ENCODE results near the gene USP24.
"Not testable (repeated sequence)": the region's sequence is repeated elsewhere in the genome, so short reads cannot be mapped to it uniquely, and the experiment has no call there.

The USP24 gene

DNA sequence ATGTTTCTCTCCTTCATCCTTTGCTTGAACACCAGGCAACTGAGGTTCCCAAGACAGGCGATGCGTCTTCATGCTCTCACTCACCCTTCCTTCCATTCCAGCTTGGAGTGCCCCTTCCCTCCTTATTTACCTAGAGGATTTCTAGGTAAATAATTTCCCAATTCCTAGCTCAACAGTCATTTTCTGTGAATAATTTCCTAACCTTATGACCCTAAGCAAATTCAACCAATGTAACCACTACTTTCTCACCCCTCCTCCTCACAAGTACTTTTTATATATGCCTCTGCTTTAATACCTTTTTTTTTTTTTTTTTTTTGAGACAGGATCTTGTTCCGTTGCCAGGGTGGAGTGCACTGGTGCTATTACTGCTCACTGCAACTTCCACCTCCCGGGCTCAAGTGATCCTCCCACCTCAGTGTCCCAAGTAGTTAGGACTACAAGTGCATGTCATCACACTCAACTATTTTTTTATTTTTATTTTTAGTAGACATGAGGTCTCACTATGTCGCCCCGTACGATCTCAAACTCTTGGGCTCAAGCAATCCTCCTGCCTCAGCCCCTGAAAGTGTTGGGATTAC lies 86.7 kb downstream of the USP24 start:
- Mint-ChIP-seq H3K9me3 (peaks cover 10% of the 10 kb centered on the region), H3K4me1 (ENCODE audit: low read depth) (peaks cover 23% of the 10 kb centered on the region), H3K27me3 (ENCODE audit: low read depth) (no peaks in the 10 kb centered on the region), H3K36me3 (ENCODE audit: low read depth) (peaks cover 65% of the 10 kb centered on the region), H3K27ac (peak overlapping the region; percentile 78), H3K4me3 (peak overlapping the region; percentile 12)
- DNase-seq (ENCODE audit: low spot score), result no peak

DNA sequence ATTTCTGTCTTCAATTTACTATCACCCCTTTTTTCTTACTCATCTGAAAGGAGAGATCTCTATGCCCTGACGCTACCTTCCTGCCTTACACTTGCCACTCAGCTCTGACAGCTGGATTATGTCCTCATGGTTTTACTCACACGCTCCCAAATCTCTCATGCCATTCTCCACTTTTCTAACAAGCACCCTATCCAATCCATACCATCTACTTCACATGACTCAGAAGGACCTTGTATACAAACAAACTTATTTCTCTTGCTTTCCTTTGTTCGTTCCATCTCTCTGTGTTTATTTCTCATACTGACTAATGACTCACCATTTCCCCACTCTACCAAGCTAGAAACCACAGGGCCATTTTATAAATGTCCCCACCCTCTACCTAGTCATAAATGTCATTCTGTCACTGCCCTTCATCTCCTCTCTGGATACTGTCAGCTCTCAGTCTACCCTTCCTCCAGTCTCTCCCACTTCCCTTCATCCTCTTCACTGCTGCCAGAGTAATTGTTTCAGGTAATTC lies 87.3 kb downstream of the USP24 start:
- H3K9me3 Mint-ChIP-seq, result peaks cover 10% of the 10 kb centered on the region
- no peaks in the 10 kb centered on the region for H3K27me3 Mint-ChIP-seq (ENCODE audit: low read depth)
- DNase-seq (ENCODE audit: low spot score), result peak; percentile 48
- H3K27ac Mint-ChIP-seq, result peak overlapping the region; percentile 78
- H3K36me3 Mint-ChIP-seq (ENCODE audit: low read depth), result peaks cover 70% of the 10 kb centered on the region
- H3K4me3 Mint-ChIP-seq, result peak overlapping the region; percentile 12
- H3K4me1 Mint-ChIP-seq (ENCODE audit: low read depth), result peaks cover 23% of the 10 kb centered on the region

DNA sequence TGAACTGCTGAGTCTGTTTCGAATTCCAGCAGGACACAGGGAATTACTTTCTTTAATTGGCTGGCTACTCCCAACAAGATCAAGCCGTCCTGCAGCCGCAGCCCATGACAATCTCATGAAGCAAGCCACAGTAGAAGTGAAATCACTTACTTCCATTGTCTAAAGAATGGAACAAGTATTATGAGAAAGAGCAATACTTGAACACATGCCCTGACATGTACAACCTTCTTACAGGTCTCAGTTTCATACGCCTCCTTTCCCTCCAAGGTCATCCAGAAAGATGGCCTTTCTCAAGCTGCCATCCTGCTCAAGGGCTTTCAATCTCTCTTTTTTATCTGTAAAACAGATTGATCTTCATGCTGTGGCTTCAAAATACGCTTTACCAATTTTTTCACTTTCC lies 90.7 kb downstream of the USP24 start:
- Mint-ChIP-seq H3K27ac (peak overlapping the region; percentile 12), H3K36me3 (ENCODE audit: low read depth) (peaks cover 78% of the 10 kb centered on the region), H3K9me3 (peaks cover 10% of the 10 kb centered on the region), H3K4me3 (no peak overlapping the region), H3K27me3 (ENCODE audit: low read depth) (no peaks in the 10 kb centered on the region), H3K4me1 (ENCODE audit: low read depth) (peaks cover 19% of the 10 kb centered on the region)
- DNase-seq (ENCODE audit: low spot score), result no peak

GRCh38 chr1:55120538-55120937 lies 94.6 kb downstream of the USP24 start:
- H3K27ac Mint-ChIP-seq, result no peak overlapping the region

DNA sequence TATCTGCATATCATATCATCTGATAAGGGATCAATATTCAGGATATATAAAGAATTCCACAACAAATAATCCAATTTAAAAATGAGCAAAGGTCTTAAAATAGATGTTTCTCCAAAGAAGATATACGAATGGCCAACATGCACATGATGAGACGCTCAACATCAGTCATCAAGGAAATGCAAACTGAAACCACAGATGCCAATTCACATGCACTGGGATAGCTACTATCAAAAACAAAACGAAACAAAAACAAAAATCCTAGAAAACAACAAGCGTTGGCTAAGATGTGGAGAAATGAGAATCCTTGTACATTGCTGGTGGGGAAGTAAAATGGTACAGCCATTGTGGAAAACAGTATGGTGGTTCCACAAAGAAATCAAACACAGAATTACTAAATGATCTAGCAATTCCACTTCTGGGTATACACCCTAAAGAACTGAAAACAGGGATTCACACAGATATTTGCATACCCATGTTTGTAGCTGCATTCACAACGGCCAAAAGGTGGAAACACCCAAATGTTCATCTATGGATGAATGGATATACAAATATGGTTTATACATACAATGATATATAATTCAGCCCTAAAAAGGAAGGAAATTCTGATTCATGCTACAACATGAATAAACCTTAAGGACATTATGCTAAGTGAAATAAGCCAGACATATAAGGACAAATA lies 96.4 kb downstream of the USP24 start:
- Mint-ChIP-seq H3K27ac (no peak overlapping the region), H3K36me3 (ENCODE audit: low read depth) (peaks cover 81% of the 10 kb centered on the region), H3K9me3 (peaks cover 27% of the 10 kb centered on the region), H3K4me3 (no peak overlapping the region), H3K27me3 (ENCODE audit: low read depth) (no peaks in the 10 kb centered on the region), H3K4me1 (ENCODE audit: low read depth) (peaks cover 6% of the 10 kb centered on the region)
- DNase-seq (ENCODE audit: low spot score), result no peak

More at GRCh38 chr1:55120538-55120937, 94.6 kb downstream of the USP24 start:
- Mint-ChIP-seq H3K27me3 (ENCODE audit: low read depth) (no peaks in the 10 kb centered on the region), H3K4me3 (no peak overlapping the region), H3K9me3 (peaks cover 15% of the 10 kb centered on the region), H3K4me1 (ENCODE audit: low read depth) (peaks cover 9% of the 10 kb centered on the region), H3K36me3 (ENCODE audit: low read depth) (peaks cover 82% of the 10 kb centered on the region)
- DNase-seq (ENCODE audit: low spot score), result no peak

DNA sequence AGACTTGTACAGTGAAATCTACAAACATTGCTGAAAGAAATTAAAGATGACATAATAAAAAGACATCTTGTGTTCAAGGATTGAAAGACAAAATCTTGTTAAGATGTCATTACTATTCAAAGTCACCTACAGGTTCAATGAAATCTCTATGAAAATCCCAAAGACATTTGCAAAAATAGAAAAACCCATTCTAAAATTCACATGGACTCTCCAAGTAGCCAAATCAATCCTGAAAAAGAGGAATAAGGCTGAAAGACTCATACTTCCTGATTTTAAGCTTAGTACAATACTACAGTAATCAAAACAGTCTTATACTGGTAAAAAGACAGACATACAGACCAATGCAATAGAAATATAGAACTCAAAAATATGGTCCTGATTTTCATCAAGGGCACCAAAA lies 97.2 kb downstream of the USP24 start:
- Mint-ChIP-seq H3K4me3 (no peak overlapping the region), H3K9me3 (peaks cover 35% of the 10 kb centered on the region), H3K36me3 (ENCODE audit: low read depth) (peaks cover 86% of the 10 kb centered on the region), H3K4me1 (ENCODE audit: low read depth) (peaks cover 6% of the 10 kb centered on the region), H3K27me3 (ENCODE audit: low read depth) (no peaks in the 10 kb centered on the region), H3K27ac (no peak overlapping the region)
- no peak for DNase-seq (ENCODE audit: low spot score)

- H3K27ac Mint-ChIP-seq; H3K27me3 Mint-ChIP-seq (ENCODE audit: low read depth); H3K4me1 Mint-ChIP-seq (ENCODE audit: low read depth); H3K4me3 Mint-ChIP-seq; DNase-seq (ENCODE audit: low spot score): not testable (repeated sequence)
- H3K9me3 Mint-ChIP-seq, result peaks cover 19% of the 10 kb centered on the region
- peaks cover 64% of the 10 kb centered on the region for H3K36me3 Mint-ChIP-seq (ENCODE audit: low read depth)
Observed at GRCh38 chr1:55109005-55109404, 106.2 kb downstream of the USP24 start.

- DNase-seq (ENCODE audit: low spot score), result no peak
- no peak overlapping the region for H3K4me3 Mint-ChIP-seq
- peaks cover under 1% of the 10 kb centered on the region for H3K9me3 Mint-ChIP-seq
- H3K27ac Mint-ChIP-seq, result no peak overlapping the region
- H3K4me1 Mint-ChIP-seq (ENCODE audit: low read depth), result no peaks in the 10 kb centered on the region
- no peaks in the 10 kb centered on the region for H3K27me3 Mint-ChIP-seq (ENCODE audit: low read depth)
- H3K36me3 Mint-ChIP-seq (ENCODE audit: low read depth), result peaks cover 57% of the 10 kb centered on the region
Observed at GRCh38 chr1:55107101-55107500, 108.1 kb downstream of the USP24 start.

DNA sequence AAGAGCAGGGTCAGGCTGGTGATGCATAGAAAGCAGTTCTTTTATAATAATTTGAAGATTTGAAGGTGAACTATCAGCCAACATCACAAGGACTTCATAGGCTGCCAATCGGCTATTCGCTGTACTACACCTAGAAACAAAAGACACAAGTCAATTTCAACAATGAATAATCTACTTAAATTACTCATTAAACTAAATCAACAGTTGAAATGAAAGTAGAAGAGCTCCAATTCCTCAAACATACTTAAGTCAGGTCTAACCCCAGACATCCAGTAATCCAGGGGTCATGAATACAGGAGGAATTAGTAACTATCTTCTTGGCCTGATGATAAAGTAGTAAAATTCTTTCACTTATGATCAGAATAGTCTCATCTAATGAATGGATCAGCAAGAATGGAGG lies 111.3 kb downstream of the USP24 start:
- Mint-ChIP-seq H3K4me1 (ENCODE audit: low read depth) (no peaks in the 10 kb centered on the region), H3K27me3 (ENCODE audit: low read depth) (no peaks in the 10 kb centered on the region), H3K36me3 (ENCODE audit: low read depth) (peaks cover 50% of the 10 kb centered on the region), H3K27ac (no peak overlapping the region), H3K4me3 (no peak overlapping the region), H3K9me3 (no peaks in the 10 kb centered on the region)
- no peak for DNase-seq (ENCODE audit: low spot score)

DNA sequence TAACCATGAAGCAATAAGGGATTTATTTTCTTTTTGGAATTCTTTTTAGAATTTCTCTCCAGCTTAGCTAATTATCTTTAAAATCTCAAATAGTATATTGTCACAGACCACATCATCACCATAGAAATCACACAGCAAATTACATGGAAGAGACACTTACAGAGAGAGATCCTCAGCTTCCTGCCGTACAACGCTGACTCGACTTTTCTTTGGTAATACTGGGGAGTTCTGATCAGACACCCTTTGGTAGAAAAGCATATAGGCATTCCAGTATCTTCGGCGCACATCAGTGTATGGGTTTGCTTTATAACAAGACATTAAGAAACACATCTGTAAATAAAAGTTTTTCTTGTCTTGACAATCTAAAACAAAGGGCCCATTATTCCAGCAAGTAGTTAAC lies 120.1 kb downstream of the USP24 start:
- Mint-ChIP-seq H3K4me3 (no peak overlapping the region), H3K4me1 (ENCODE audit: low read depth) (no peaks in the 10 kb centered on the region), H3K9me3 (no peaks in the 10 kb centered on the region), H3K27me3 (ENCODE audit: low read depth) (no peaks in the 10 kb centered on the region), H3K36me3 (ENCODE audit: low read depth) (peaks cover 66% of the 10 kb centered on the region), H3K27ac (no peak overlapping the region)
- DNase-seq (ENCODE audit: low spot score), result no peak

DNA sequence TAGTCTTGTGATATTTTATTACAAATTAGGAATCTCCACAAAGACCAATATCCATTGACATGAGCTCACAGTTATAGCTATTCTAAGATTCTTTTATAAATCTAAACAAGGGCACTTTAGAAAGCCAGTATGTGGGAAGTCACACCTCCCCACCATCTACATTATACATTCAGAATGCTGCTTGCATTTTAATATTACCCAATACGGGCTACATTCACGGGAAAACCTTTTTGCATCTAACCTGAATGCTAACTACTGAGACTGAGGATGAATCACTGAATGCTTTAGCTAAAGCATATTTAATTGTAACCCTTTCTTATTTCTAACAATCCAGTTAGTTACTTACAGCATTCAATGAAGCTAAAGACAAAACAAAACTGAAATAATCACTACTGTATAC lies 122.7 kb downstream of the USP24 start:
- Mint-ChIP-seq H3K27ac (no peak overlapping the region), H3K36me3 (ENCODE audit: low read depth) (peaks cover 65% of the 10 kb centered on the region), H3K9me3 (no peaks in the 10 kb centered on the region), H3K27me3 (ENCODE audit: low read depth) (no peaks in the 10 kb centered on the region), H3K4me1 (ENCODE audit: low read depth) (peaks cover 8% of the 10 kb centered on the region), H3K4me3 (no peak overlapping the region)
- DNase-seq (ENCODE audit: low spot score), result no peak

- H3K27ac Mint-ChIP-seq, result peak overlapping the region; percentile 11
- no peak for DNase-seq (ENCODE audit: low spot score)
- peaks cover 58% of the 10 kb centered on the region for H3K36me3 Mint-ChIP-seq (ENCODE audit: low read depth)
- H3K4me1 Mint-ChIP-seq (ENCODE audit: low read depth), result peaks cover 8% of the 10 kb centered on the region
- no peaks in the 10 kb centered on the region for H3K27me3 Mint-ChIP-seq (ENCODE audit: low read depth)
- no peak overlapping the region for H3K4me3 Mint-ChIP-seq
- H3K9me3 Mint-ChIP-seq, result no peaks in the 10 kb centered on the region
Observed at GRCh38 chr1:55089683-55090082, 125.5 kb downstream of the USP24 start.

GRCh38 chr1:55088413-55088812 lies 126.8 kb downstream of the USP24 start:
- H3K27me3 Mint-ChIP-seq (ENCODE audit: low read depth), result no peaks in the 10 kb centered on the region
- no peak for DNase-seq (ENCODE audit: low spot score)
- no peaks in the 10 kb centered on the region for H3K9me3 Mint-ChIP-seq
- H3K4me3 Mint-ChIP-seq, result no peak overlapping the region
- H3K27ac Mint-ChIP-seq, result peak overlapping the region; percentile 7
- peaks cover 59% of the 10 kb centered on the region for H3K36me3 Mint-ChIP-seq (ENCODE audit: low read depth)
- peaks cover 8% of the 10 kb centered on the region for H3K4me1 Mint-ChIP-seq (ENCODE audit: low read depth)

DNA sequence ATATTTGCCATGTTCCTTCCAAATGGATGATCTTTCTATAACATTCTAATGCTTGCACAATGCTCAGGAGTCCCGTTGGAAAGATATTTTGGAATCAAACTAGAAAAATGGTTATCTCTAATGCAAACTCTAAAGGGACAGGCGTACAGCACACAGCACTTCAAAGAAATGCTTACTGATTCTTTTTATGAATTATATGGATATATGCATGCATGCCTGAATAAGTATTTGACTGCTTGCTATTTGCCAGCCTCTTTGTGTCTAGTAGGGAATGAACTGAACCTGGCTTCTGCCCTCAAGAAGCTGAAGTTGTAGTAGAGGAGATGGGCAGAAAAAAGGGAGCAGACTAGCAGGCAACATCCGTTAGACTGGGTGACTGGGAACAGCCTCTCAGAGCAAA lies 127.7 kb downstream of the USP24 start:
- Mint-ChIP-seq H3K4me3 (no peak overlapping the region), H3K4me1 (ENCODE audit: low read depth) (peaks cover 8% of the 10 kb centered on the region), H3K9me3 (no peaks in the 10 kb centered on the region), H3K27me3 (ENCODE audit: low read depth) (no peaks in the 10 kb centered on the region), H3K36me3 (ENCODE audit: low read depth) (peaks cover 60% of the 10 kb centered on the region), H3K27ac (no peak overlapping the region)
- DNase-seq (ENCODE audit: low spot score), result no peak
